GM12874 (cell line): ENCODE results near the gene CCDC138.

Experiments
- CTCF ChIP-seq: IDR thresholded peaks from 2 replicates; pipeline ENCODE4 v1.5.1; 2011; ENCODE audit warnings: low read depth, mild to moderate bottlenecking, control low read depth, low read length, moderate library complexity; ENCODE audit not compliant: insufficient read depth

CCDC138 gene

GRCh38 chr2:108889907-108890306 lies 103.3 kb downstream of the CCDC138 start:
- no peak for TF ChIP-seq CTCF

GRCh38 chr2:108893277-108893676 lies 106.7 kb downstream of the CCDC138 start:
- no peak for TF ChIP-seq CTCF

GRCh38 chr2:108894766-108895165 lies 108.2 kb downstream of the CCDC138 start:
- no peak for TF ChIP-seq CTCF

GRCh38 chr2:108895188-108895587 lies 108.6 kb downstream of the CCDC138 start:
- no peak for TF ChIP-seq CTCF

GRCh38 chr2:108896741-108897140 lies 110.2 kb downstream of the CCDC138 start:
- TF ChIP-seq CTCF, result no peak

- no peak for TF ChIP-seq CTCF
Measured at GRCh38 chr2:108898315-108899082, 111.9 kb downstream of the CCDC138 start.

- TF ChIP-seq CTCF, result no peak
Measured at GRCh38 chr2:108904680-108905079, 118.1 kb downstream of the CCDC138 start.
